Caco-2 (cell line): Measurements from ENCODE around the gene ING4. TPM values are rescaled to one million over a fixed set of nuclear protein-coding genes. Genes with fewer than 3 reads are reported as not detected.

ENCODE experiments used
- BruUV-seq: library from RNA; stranded (reverse); fragments of 400-500 nt; replicated peaks from 2 replicates; lab custom pipeline; 2021; lab: Mats Ljungman, UMichigan
- CTCF ChIA-PET: fragments of 300-600 bp; sonication (Branson Sonifier 250); formaldehyde crosslinking; loops from one replicate; lab custom pipeline; 2022; ENCODE audit warnings: antibody characterized with exemption; lab: Charles Lee
- POLR2A ChIA-PET: fragments of 300-600 bp; sonication (Branson Sonifier 250); formaldehyde crosslinking; loops from one replicate; lab custom pipeline; 2022; ENCODE audit warnings: antibody characterized with exemption; lab: Charles Lee
- DNase-seq, 2 experiments: peaks; one replicate each; pipeline versions ENCODE4 v3.0.0 to v3.0.0-alpha.2; 2020 to 2022
- H3K27me3 ChIP-seq: replicated peaks from 2 replicates; pipeline ENCODE4 v1.6.0; 2011; ENCODE audit warnings: low read length; ENCODE audit not compliant: control insufficient read depth, insufficient read depth
- H3K36me3 ChIP-seq: 2 replicates; pipeline ENCODE4 v1.5.1; 2011; ENCODE audit warnings: low read length; ENCODE audit not compliant: control insufficient read depth, insufficient read depth
- H3K4me1 ChIP-seq: fragments of 250-450 bp; sonication (Bioruptor Pico); 2 replicates; pipeline ENCODE4 v1.5.1; 2020; ENCODE audit warnings: mild to moderate bottlenecking
- H3K4me3 ChIP-seq: 2 replicates; pipeline ENCODE4 v1.5.1; 2011; ENCODE audit warnings: low read depth, mild to moderate bottlenecking, control low read depth, low read length
- H3K9me3 ChIP-seq: fragments of 250-450 bp; sonication (Bioruptor Pico); 2 replicates; pipeline ENCODE4 v1.5.1; 2020; ENCODE audit warnings: mild to moderate bottlenecking, moderate library complexity
- H3K27ac Mint-ChIP-seq: one replicate; pipeline ENCODE4 v1.8.0; 2022; ENCODE audit warnings: mixed read lengths; ENCODE audit not compliant: unreplicated experiment
- H3K27me3 Mint-ChIP-seq: one replicate; pipeline ENCODE4 v1.8.0; 2022; ENCODE audit warnings: mixed read lengths; ENCODE audit not compliant: insufficient read depth, unreplicated experiment
- H3K36me3 Mint-ChIP-seq: one replicate; pipeline ENCODE4 v1.8.0; 2022; ENCODE audit warnings: mild to moderate bottlenecking, mixed read lengths; ENCODE audit not compliant: insufficient read depth, unreplicated experiment
- H3K4me1 Mint-ChIP-seq: one replicate; pipeline ENCODE4 v1.8.0; 2022; ENCODE audit warnings: low read depth, mixed read lengths; ENCODE audit not compliant: unreplicated experiment
- H3K4me3 Mint-ChIP-seq: one replicate; pipeline ENCODE4 v1.8.0; 2022; ENCODE audit warnings: mild to moderate bottlenecking, moderate library complexity, mixed read lengths; ENCODE audit not compliant: unreplicated experiment
- H3K9me3 Mint-ChIP-seq: one replicate; pipeline ENCODE4 v1.8.0; 2022; ENCODE audit warnings: mixed read lengths; ENCODE audit not compliant: unreplicated experiment
- intact Hi-C: fragments of 100-400 bp; cut with micrococcal nuclease; formaldehyde crosslinking; loops from one replicate; pipeline ENCODE4 v1.10.0; 2022; ENCODE audit not compliant: unreplicated experiment
- total RNA-seq: library from RNA; stranded (reverse); gene quantifications from 2 replicates; pipeline ENCODE4 v1.2.3, GENCODE V29; 2022
- TF ChIP-seq, protein P1 (sequence below), 2 experiments: fragments of 200-600 bp in 1 of 2; IDR thresholded peaks; 1 replicate in 1 of 2; 2 replicates in 1 of 2; pipeline versions ENCODE4 v1.5.1 to v1.8.0; 2011 to 2022; ENCODE audit warnings: antibody characterized with exemption in 1 of 2, control low read depth in 1 of 2, inconsistent platforms in 1 of 2, low read depth in 1 of 2, low read length in 1 of 2, mild to moderate bottlenecking in 1 of 2, moderate library complexity in 1 of 2; ENCODE audit not compliant: insufficient read depth in 1 of 2, severe bottlenecking in 1 of 2, unreplicated experiment in 1 of 2

ING4 gene
- total RNA-seq, 1 experiment from 2014 or later: 32.8 TPM

DNA sequence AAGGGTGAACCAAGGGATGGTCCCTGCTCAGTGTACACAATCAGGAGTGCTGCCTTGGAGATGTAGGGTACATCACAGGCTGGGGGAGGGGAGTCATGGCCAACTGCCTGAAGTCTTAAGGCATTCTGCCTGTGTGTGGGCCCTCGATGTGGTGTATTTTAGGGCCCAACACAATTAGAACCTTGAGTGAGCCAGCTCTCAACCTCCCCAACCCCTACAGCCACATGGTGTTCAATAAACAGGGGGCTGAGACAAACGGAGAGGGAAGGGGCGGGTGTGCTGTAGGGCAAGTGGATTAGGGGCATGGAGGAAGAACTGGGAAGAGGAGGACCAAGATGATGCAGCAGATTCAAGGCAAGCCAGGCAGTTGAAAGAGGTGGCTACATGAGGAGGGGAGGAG is 47.1 kb downstream of the ING4 start:
- intact Hi-C loops: loop anchor here (2.0 to 5.0 kb wide), 3 partner anchors 73 to 211 kb away; partner anchors contain the start of genes P3H3 and ZNF384
- no peak overlapping the region for H3K4me3 ChIP-seq
- Mint-ChIP-seq H3K36me3 (no peaks in the 10 kb centered on the region), H3K4me3 (no peak overlapping the region), H3K27me3 (no peaks in the 10 kb centered on the region), H3K27ac (no peak overlapping the region), H3K9me3 (no peaks in the 10 kb centered on the region), H3K4me1 (peaks cover 7% of the 10 kb centered on the region)
- no peaks in the 10 kb centered on the region for H3K36me3 ChIP-seq
- no TSS peak for BruUV-seq
- no peaks in the 10 kb centered on the region for H3K9me3 ChIP-seq
- H3K4me1 ChIP-seq: peaks cover 23% of the 10 kb centered on the region
- TF ChIP-seq, protein P1, sequence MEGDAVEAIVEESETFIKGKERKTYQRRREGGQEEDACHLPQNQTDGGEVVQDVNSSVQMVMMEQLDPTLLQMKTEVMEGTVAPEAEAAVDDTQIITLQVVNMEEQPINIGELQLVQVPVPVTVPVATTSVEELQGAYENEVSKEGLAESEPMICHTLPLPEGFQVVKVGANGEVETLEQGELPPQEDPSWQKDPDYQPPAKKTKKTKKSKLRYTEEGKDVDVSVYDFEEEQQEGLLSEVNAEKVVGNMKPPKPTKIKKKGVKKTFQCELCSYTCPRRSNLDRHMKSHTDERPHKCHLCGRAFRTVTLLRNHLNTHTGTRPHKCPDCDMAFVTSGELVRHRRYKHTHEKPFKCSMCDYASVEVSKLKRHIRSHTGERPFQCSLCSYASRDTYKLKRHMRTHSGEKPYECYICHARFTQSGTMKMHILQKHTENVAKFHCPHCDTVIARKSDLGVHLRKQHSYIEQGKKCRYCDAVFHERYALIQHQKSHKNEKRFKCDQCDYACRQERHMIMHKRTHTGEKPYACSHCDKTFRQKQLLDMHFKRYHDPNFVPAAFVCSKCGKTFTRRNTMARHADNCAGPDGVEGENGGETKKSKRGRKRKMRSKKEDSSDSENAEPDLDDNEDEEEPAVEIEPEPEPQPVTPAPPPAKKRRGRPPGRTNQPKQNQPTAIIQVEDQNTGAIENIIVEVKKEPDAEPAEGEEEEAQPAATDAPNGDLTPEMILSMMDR (IDR thresholded peaks at IDR 0.05; ENCODE audit: insufficient read depth in 1 of 2, low read depth in 1 of 2, low read length in 1 of 2, severe bottlenecking in 1 of 2, unreplicated experiment in 1 of 2): no peak
- H3K27me3 ChIP-seq: no peaks in the 10 kb centered on the region
- DNase-seq: no peak
- ChIA-PET CTCF (interaction anchor here (0.6 to 0.7 kb wide), 3 partner anchors 163 to 1347 kb away, joined by 3 to 5 read pairs (median 4); no protein-coding TSS in a partner anchor), POLR2A (no interaction called here)

DNA sequence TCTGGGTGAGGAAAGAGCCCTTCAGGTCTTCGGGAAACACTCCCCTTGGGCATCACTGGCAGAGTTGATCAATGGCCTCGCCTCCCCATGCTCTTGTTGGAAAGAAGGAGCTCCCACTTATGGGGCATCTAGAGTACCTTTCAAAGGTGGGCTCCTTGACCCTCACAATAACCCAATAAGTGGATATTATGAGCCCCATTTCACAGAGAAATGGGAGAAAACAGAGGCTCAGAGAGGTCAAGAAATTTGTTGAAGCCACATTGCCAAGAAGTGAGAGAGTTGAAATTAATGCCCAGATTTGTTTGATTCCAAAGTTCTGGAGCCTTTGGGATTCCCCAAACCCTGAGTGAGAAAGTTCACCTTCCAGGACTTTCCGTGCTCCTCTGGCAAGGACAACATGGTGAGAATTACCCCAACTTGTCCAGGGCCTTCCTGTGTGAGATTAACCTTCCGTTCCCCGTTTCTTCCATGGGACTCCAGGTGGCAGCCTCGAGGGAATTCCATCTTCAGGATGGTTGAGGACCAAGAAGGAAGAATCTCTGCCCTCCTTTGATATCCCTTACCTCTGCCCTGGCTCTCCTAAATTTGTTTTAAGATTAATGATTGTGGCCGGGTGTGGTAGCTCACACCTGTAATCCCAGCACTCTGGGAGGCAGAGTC is 48.3 kb downstream of the ING4 start:
- no peaks in the 10 kb centered on the region for H3K36me3 ChIP-seq
- BruUV-seq: no TSS peak
- Mint-ChIP-seq H3K9me3 (no peaks in the 10 kb centered on the region), H3K4me1 (peaks cover 7% of the 10 kb centered on the region), H3K4me3 (no peak overlapping the region), H3K27me3 (no peaks in the 10 kb centered on the region), H3K36me3 (no peaks in the 10 kb centered on the region), H3K27ac (peak overlapping the region; percentile 20)
- no peak for DNase-seq
- H3K4me1 ChIP-seq: peaks cover 23% of the 10 kb centered on the region
- no peaks in the 10 kb centered on the region for H3K27me3 ChIP-seq
- CTCF ChIA-PET: interaction anchor here (0.7 to 1.6 kb wide), 5 partner anchors 26 to 239 kb away, joined by 3 to 11 read pairs (median 5); partner anchors contain the start of genes COPS7A and NOP2
- POLR2A ChIA-PET: no interaction called here
- H3K9me3 ChIP-seq: no peaks in the 10 kb centered on the region
- H3K4me3 ChIP-seq: no peak overlapping the region
- intact Hi-C loops: loop anchor here (5.0 kb wide), 1 partner anchor 213 kb away; the partner anchor contains the start of gene P3H3
- TF ChIP-seq, protein P1 (IDR thresholded peaks at IDR 0.05; ENCODE audit: insufficient read depth in 1 of 2, low read depth in 1 of 2, low read length in 1 of 2, severe bottlenecking in 1 of 2, unreplicated experiment in 1 of 2): peak in 1 of 2 experiments; percentile 14

DNA sequence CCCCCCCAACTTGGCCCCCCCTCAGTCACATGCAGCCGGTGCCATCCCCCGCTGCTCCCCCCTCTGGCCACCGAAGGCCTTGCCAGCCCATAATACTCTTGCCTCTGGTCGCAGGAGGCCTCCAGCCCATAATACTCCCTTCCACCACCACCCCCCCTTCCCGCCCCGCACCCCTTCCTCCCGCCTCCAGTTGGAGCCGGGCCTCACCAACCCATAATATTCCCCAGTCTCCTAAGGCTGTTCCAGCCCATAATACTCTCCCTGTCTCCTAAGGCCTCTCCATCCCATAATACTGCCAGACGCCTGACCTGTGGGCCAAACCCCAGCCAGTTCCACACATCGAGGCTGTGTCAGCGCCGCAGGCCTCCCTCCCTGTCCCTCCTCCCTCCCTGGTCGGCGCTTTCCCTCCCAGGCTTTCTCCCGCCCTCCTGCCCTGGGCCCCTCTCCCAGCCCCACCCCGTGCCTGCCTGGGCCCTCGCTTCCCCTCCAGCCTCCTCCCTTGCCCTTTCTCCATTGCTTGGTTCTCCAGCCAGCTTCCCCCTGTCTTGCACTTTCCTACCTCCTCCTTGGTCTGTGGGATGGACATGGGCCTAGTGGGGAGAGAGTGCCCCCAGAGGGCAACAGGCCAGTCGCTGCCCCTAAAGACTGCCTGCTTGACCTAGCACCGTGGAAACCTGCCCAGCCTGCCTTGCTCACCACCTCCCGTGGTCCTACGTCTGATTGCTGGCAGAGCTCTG is 49.0 kb downstream of the ING4 start:
- Histone ChIP-seq H3K9me3 (no peaks in the 10 kb centered on the region), H3K4me3 (no peak overlapping the region), H3K4me1 (peaks cover 23% of the 10 kb centered on the region), H3K36me3 (no peaks in the 10 kb centered on the region), H3K27me3 (no peaks in the 10 kb centered on the region)
- ChIA-PET POLR2A (interaction anchor here (0.6 kb wide), 1 partner anchor 332 kb away, joined by 4 read pairs; no protein-coding TSS in a partner anchor), CTCF (interaction anchor here (0.6 to 1.6 kb wide), 5 partner anchors 46 to 240 kb away, joined by 3 to 11 read pairs (median 5); partner anchors contain the start of genes COPS7A and NOP2)
- Mint-ChIP-seq H3K4me1 (peaks cover 7% of the 10 kb centered on the region), H3K4me3 (no peak overlapping the region), H3K27ac (peak overlapping the region; percentile 20), H3K9me3 (no peaks in the 10 kb centered on the region), H3K27me3 (no peaks in the 10 kb centered on the region), H3K36me3 (no peaks in the 10 kb centered on the region)
- intact Hi-C loops: no loop called here
- DNase-seq: peak; percentile 80 to 92
- TF ChIP-seq, protein P1 (IDR thresholded peaks at IDR 0.05; ENCODE audit: insufficient read depth in 1 of 2, low read depth in 1 of 2, low read length in 1 of 2, severe bottlenecking in 1 of 2, unreplicated experiment in 1 of 2): peak in 1 of 2 experiments; percentile 21
- no TSS peak for BruUV-seq
